OCI-LY7 (cell line): Measurements from ENCODE around the gene GPC1. TPM values are rescaled to one million over a fixed set of nuclear protein-coding genes. Genes with fewer than 3 reads are reported as not detected.

Experiments
- BruUV-seq: library from RNA; stranded (reverse); fragments of 400-500 nt; replicated peaks from 2 replicates; lab custom pipeline; 2021; lab: Mats Ljungman, UMichigan
- CTCF ChIA-PET: fragments of 300-600 bp; sonication (Branson Sonifier 250); formaldehyde crosslinking; loops from one replicate; lab custom pipeline; 2022; ENCODE audit warnings: antibody characterized with exemption; ENCODE audit not compliant: unreplicated experiment; lab: Charles Lee
- POLR2A ChIA-PET: fragments of 300-600 bp; sonication (Branson Sonifier 250); formaldehyde crosslinking; loops from one replicate; lab custom pipeline; 2022; ENCODE audit warnings: antibody characterized with exemption; lab: Charles Lee
- DNase-seq: peaks from one replicate; pipeline ENCODE4 v3.0.0-alpha.2; 2015; ENCODE audit warnings: low spot score
- H2AFZ ChIP-seq: fragments of 200-600 bp; sonication (generic), shearing (Covaris generic); 2 replicates; pipeline ENCODE4 v1.6.1; 2014; ENCODE audit warnings: mild to moderate bottlenecking, antibody characterized with exemption, low read length, moderate library complexity
- H3K27ac ChIP-seq: fragments of 200-600 bp; sonication (generic); 2 replicates; pipeline ENCODE4 v1.5.1; 2014; ENCODE audit warnings: mixed run types, low read depth, mild to moderate bottlenecking, moderate library complexity, low read length, inconsistent platforms; ENCODE audit not compliant: poor library complexity, severe bottlenecking
- H3K36me3 ChIP-seq: fragments of 200-600 bp; sonication (generic); 2 replicates; pipeline ENCODE4 v1.6.1; 2014; ENCODE audit warnings: mild to moderate bottlenecking, antibody characterized with exemption, low read length, moderate library complexity, mixed read lengths; ENCODE audit not compliant: insufficient read depth
- H3K4me1 ChIP-seq: fragments of 200-600 bp; sonication (generic); 2 replicates; pipeline ENCODE4 v1.5.1; 2014; ENCODE audit warnings: mild to moderate bottlenecking, low read length; ENCODE audit not compliant: insufficient read depth, poor library complexity, severe bottlenecking
- H3K4me2 ChIP-seq: fragments of 200-600 bp; sonication (generic); 2 replicates; pipeline ENCODE4 v1.6.1; 2014; ENCODE audit warnings: mild to moderate bottlenecking, low read length
- H3K4me3 ChIP-seq: fragments of 200-600 bp; sonication (generic); 2 replicates; pipeline ENCODE4 v1.5.1; 2014; ENCODE audit warnings: mild to moderate bottlenecking, low read depth, low read length; ENCODE audit not compliant: poor library complexity, severe bottlenecking
- H3K79me2 ChIP-seq: fragments of 200-600 bp; sonication (generic); 2 replicates; pipeline ENCODE4 v1.6.1; 2016; ENCODE audit warnings: low read depth, mild to moderate bottlenecking, low read length, moderate library complexity, mixed read lengths; ENCODE audit not compliant: insufficient read depth
- H3K9me2 ChIP-seq: fragments of 200-600 bp; sonication (generic); 2 replicates; pipeline ENCODE4 v1.6.1; 2016; ENCODE audit warnings: mild to moderate bottlenecking, low read length, mixed read lengths; ENCODE audit not compliant: insufficient read depth
- H3K9me3 ChIP-seq: fragments of 200-600 bp; sonication (generic); 2 replicates; pipeline ENCODE4 v1.6.1; 2014; ENCODE audit warnings: mild to moderate bottlenecking, mixed run types, low read length, mixed read lengths
- H4K20me1 ChIP-seq: fragments of 200-600 bp; sonication (generic); 2 replicates; pipeline ENCODE4 v1.6.1; 2014; ENCODE audit warnings: mild to moderate bottlenecking, antibody characterized with exemption, low read length, moderate library complexity, mixed read lengths; ENCODE audit not compliant: insufficient read depth
- CTCF ChIP-seq: fragments of 200-600 bp; sonication (generic); conservative IDR thresholded peaks from 2 replicates; pipeline ENCODE4 v1.5.1; 2014; ENCODE audit warnings: mild to moderate bottlenecking, antibody characterized with exemption, low read length, moderate library complexity, mixed read lengths
- EZH2phosphoT487 ChIP-seq: fragments of 200-600 bp; sonication (generic); IDR thresholded peaks from 2 replicates; pipeline ENCODE4 v1.6.1; 2018; ENCODE audit warnings: low read depth, borderline replicate concordance, mild to moderate bottlenecking, mixed run types, antibody characterized with exemption, low read length, moderate library complexity, mixed read lengths
- intact Hi-C: fragments of 100-400 bp; cut with micrococcal nuclease; formaldehyde crosslinking; loops from one replicate; pipeline ENCODE4 v1.10.0; 2022; ENCODE audit not compliant: unreplicated experiment
- total RNA-seq, 2 experiments: library from RNA; depleted of rRNA in 1 of 2; stranded (reverse); fragments of >200 nt in 1 of 2; shearing (Covaris generic) in 1 of 2; gene quantifications; 2 replicates each; pipeline ENCODE4 v1.2.3, GENCODE V29; 2014 to 2022

The GPC1 gene
- total RNA-seq, 2 experiments from 2014 or later = 2.4 to 4.0 TPM

GRCh38 chr2:240397542-240397916, 37.9 kb upstream of the GPC1 start:
- Histone ChIP-seq H3K4me1 (no peaks in the 10 kb centered on the region), H3K4me2 (no peak overlapping the region), H3K9me2 (no peaks in the 10 kb centered on the region), H3K79me2 (no peaks in the 10 kb centered on the region), H2AFZ (no peak overlapping the region), H3K9me3 (no peaks in the 10 kb centered on the region), H3K36me3 (no peaks in the 10 kb centered on the region), H4K20me1 (no peaks in the 10 kb centered on the region), H3K4me3 (no peak overlapping the region), H3K27ac (no peak overlapping the region)
- CTCF ChIA-PET = no interaction called here
- TF ChIP-seq EZH2phosphoT487 = no peak
- TF ChIP-seq CTCF = no peak
- POLR2A ChIA-PET = no interaction called here
- intact Hi-C loops = no loop called here
- no TSS peak for BruUV-seq
- no peak for DNase-seq

GRCh38 chr2:240397924-240398645, 37.4 kb upstream of the GPC1 start:
- Histone ChIP-seq H3K9me2 (no peaks in the 10 kb centered on the region), H3K4me1 (no peaks in the 10 kb centered on the region), H3K4me2 (no peak overlapping the region), H3K4me3 (no peak overlapping the region), H3K79me2 (no peaks in the 10 kb centered on the region), H2AFZ (no peak overlapping the region), H3K9me3 (no peaks in the 10 kb centered on the region), H3K36me3 (no peaks in the 10 kb centered on the region), H3K27ac (no peak overlapping the region), H4K20me1 (no peaks in the 10 kb centered on the region)
- ChIA-PET CTCF (no interaction called here), POLR2A (no interaction called here)
- no TSS peak for BruUV-seq
- no peak for TF ChIP-seq EZH2phosphoT487
- no peak for TF ChIP-seq CTCF
- intact Hi-C loops = no loop called here
- no peak for DNase-seq

DNA sequence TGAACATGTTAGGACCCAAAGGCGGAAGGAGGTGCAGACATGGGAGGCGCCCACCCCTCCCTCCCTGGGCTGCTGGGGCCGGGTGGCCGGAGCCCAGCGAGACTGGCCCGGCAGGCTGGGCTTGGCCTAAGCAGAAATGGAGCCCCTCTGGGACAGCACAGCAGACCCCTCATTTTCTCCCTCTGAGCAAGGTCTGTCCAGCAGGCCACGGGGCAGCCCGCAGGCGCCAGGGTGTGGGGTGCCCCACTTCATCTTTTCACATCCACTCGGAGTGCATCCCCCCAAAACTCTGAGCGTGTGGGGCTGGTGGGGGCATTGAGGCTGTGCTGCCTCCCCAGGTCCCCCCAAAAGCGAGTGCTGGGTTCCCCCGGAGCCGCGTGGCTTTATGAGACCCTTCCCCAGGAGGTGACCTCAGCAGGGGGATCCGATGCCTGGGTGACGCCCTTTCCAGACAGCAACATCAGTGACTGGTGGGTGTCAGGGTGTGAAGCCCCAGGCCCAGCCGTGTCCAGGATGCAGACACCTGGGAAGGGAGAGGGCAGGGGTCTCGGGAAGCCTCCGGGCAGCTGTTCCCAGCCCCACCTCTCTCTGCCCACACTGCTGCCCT, 36.7 kb upstream of the GPC1 start:
- Histone ChIP-seq H3K9me2 (no peaks in the 10 kb centered on the region), H3K4me2 (no peak overlapping the region), H4K20me1 (no peaks in the 10 kb centered on the region), H3K9me3 (no peaks in the 10 kb centered on the region), H3K36me3 (no peaks in the 10 kb centered on the region), H3K79me2 (no peaks in the 10 kb centered on the region), H3K27ac (no peak overlapping the region), H3K4me3 (no peak overlapping the region), H3K4me1 (no peaks in the 10 kb centered on the region), H2AFZ (no peak overlapping the region)
- CTCF ChIA-PET = no interaction called here
- no TSS peak for BruUV-seq
- no peak for DNase-seq
- intact Hi-C loops = no loop called here
- TF ChIP-seq CTCF = no peak
- TF ChIP-seq EZH2phosphoT487 = no peak
- POLR2A ChIA-PET = no interaction called here
